Measurements from ENCODE around the gene GBP7.

- TF ChIP-seq CTCF (IDR thresholded peaks at IDR 0.05; ENCODE audit: low read depth, low read length, poor library complexity, severe bottlenecking), result no peak
- TF ChIP-seq EZH2phosphoT487 (IDR thresholded peaks at IDR 0.05; ENCODE audit: borderline replicate concordance, low read length), result no peak
These were observed 45.5 kb upstream of the GBP7 start for GRCh38 chr1:89221341-89221740.
